Endothelial cell of umbilical vein (primary cell): ENCODE measurements around the gene EEF1AKMT1. TPM values are rescaled to one million over a fixed set of nuclear protein-coding genes. Genes with fewer than 3 reads are reported as not detected.

ENCODE experiments used
- BruUV-seq: library from RNA; stranded (reverse); fragments of 400-500 nt; replicated peaks from 2 replicates; lab custom pipeline; 2021; lab: Mats Ljungman, UMichigan
- CTCF ChIA-PET: fragments of 300-600, 350-600 bp; sonication (Branson Sonifier 250); formaldehyde crosslinking; loops from one replicate; lab custom pipeline; 2021; ENCODE audit warnings: antibody characterized with exemption, inconsistent platforms; lab: Charles Lee
- POLR2A ChIA-PET: fragments of 300-600, 350-600 bp; sonication (Branson Sonifier 250); formaldehyde crosslinking; loops from one replicate; lab custom pipeline; 2021; ENCODE audit warnings: antibody characterized with exemption, inconsistent platforms; lab: Charles Lee
- DNase-seq: peaks from one replicate; pipeline ENCODE4 v3.0.0-alpha.2; 2011; ENCODE audit warnings: low read depth, low spot score
- FAIRE-seq: peaks from 2 replicates; lab custom pipeline; 2011; peaks lifted over from hg19 to GRCh38; lab: Jason Lieb, UNC
- H2AFZ ChIP-seq: 2 replicates; pipeline ENCODE4 v1.6.0; 2012; ENCODE audit warnings: low read depth, low read length, control low read depth, inconsistent platforms
- H3K27ac ChIP-seq: 2 replicates; pipeline ENCODE4 v1.5.1; 2011; ENCODE audit warnings: low read depth, mild to moderate bottlenecking, control low read depth, low read length, moderate library complexity; ENCODE audit not compliant: insufficient read depth
- H3K27me3 ChIP-seq, 2 experiments: 2 replicates each; pipeline versions ENCODE4 v1.6.0 to v1.6.1; 2011; ENCODE audit warnings: low read length in 2 of 2, mixed read lengths in 1 of 2; ENCODE audit not compliant: control insufficient read depth in 2 of 2, insufficient read depth in 2 of 2
- H3K36me3 ChIP-seq, 2 experiments: 2 replicates in 1 of 2; 3 replicates in 1 of 2; pipeline ENCODE4 v1.5.1; 2011; ENCODE audit warnings: low read length in 2 of 2, mild to moderate bottlenecking in 1 of 2, moderate library complexity in 1 of 2; ENCODE audit not compliant: control insufficient read depth in 2 of 2, insufficient read depth in 2 of 2; ENCODE audit errors: extremely low read depth in 1 of 2
- H3K4me1 ChIP-seq: 3 replicates; pipeline ENCODE4 v1.5.1; 2011; ENCODE audit warnings: mild to moderate bottlenecking, low read length; ENCODE audit not compliant: control insufficient read depth, insufficient read depth; ENCODE audit errors: extremely low read depth
- H3K4me2 ChIP-seq: 2 replicates; pipeline ENCODE4 v1.6.1; 2011; ENCODE audit warnings: low read length, control low read depth, mixed read lengths; ENCODE audit not compliant: insufficient read depth
- H3K4me3 ChIP-seq, 3 experiments: fragments of 200-600 bp in 1 of 3; sonication (generic), shearing (Covaris generic) in 1 of 3; replicated peaks in 1 of 3; 2 replicates each; pipeline ENCODE4 v1.5.1; 2011 to 2016; ENCODE audit warnings: control low read depth in 3 of 3, low read length in 3 of 3, mild to moderate bottlenecking in 2 of 3, inconsistent platforms in 1 of 3, low read depth in 1 of 3, moderate library complexity in 1 of 3; ENCODE audit not compliant: insufficient read depth in 1 of 3
- H3K79me2 ChIP-seq: 2 replicates; pipeline ENCODE4 v1.6.0; 2012; ENCODE audit warnings: low read length, inconsistent platforms; ENCODE audit not compliant: control insufficient read depth, insufficient read depth
- H3K9ac ChIP-seq: replicated peaks from 2 replicates; pipeline ENCODE3; 2011; ENCODE audit warnings: low read length, control low read depth; ENCODE audit not compliant: insufficient read depth; ENCODE audit errors: extremely low read depth
- H3K9me1 ChIP-seq: replicated peaks from 3 replicates; pipeline ENCODE4 v1.6.0; 2011; ENCODE audit warnings: mild to moderate bottlenecking, low read length; ENCODE audit not compliant: control insufficient read depth, insufficient read depth; ENCODE audit errors: extremely low read depth
- H3K9me3 ChIP-seq: replicated peaks from 2 replicates; pipeline ENCODE4 v1.5.1; 2012; ENCODE audit warnings: low read length, inconsistent platforms; ENCODE audit not compliant: control insufficient read depth, insufficient read depth
- H4K20me1 ChIP-seq: replicated peaks from 2 replicates; pipeline ENCODE3; 2011; ENCODE audit warnings: mild to moderate bottlenecking, low read length; ENCODE audit not compliant: control insufficient read depth, insufficient read depth; ENCODE audit errors: extremely low read depth
- CTCF ChIP-seq, 2 donors: IDR thresholded peaks; 1 replicate in 1 of 2; 2 replicates in 1 of 2; pipeline ENCODE4 v1.5.1; 2011; ENCODE audit warnings: low read length in 2 of 2, mild to moderate bottlenecking in 2 of 2, moderate library complexity in 2 of 2, control low read depth in 1 of 2, inconsistent platforms in 1 of 2, low read depth in 1 of 2; ENCODE audit not compliant: insufficient read depth in 1 of 2; ENCODE audit errors: extremely low read depth in 1 of 2
- EZH2 ChIP-seq: IDR thresholded peaks from 2 replicates; pipeline ENCODE4 v1.6.1; 2012; ENCODE audit warnings: borderline replicate concordance, low read depth, mild to moderate bottlenecking, moderate library complexity, low read length, inconsistent platforms; ENCODE audit not compliant: severe bottlenecking
- FOS ChIP-seq: IDR thresholded peaks from 2 replicates; pipeline ENCODE4 v1.6.1; 2011; ENCODE audit warnings: mild to moderate bottlenecking, low read length, moderate library complexity, borderline replicate concordance; ENCODE audit not compliant: insufficient read depth
- GATA2 ChIP-seq: IDR thresholded peaks from 2 replicates; pipeline ENCODE4 v1.7.0; 2011; ENCODE audit warnings: low read depth, mild to moderate bottlenecking, moderate library complexity, mixed read lengths, low read length; ENCODE audit not compliant: insufficient read length, insufficient read depth
- JUN ChIP-seq: IDR thresholded peaks from 2 replicates; pipeline ENCODE4 v1.6.1; 2011; ENCODE audit warnings: borderline replicate concordance, low read depth; ENCODE audit not compliant: insufficient read length, insufficient read depth
- MAX ChIP-seq: IDR thresholded peaks from 2 replicates; pipeline ENCODE4 v1.6.1; 2011; ENCODE audit not compliant: insufficient read depth, insufficient read length
- MYC ChIP-seq: IDR thresholded peaks from one replicate; pipeline ENCODE4 v1.6.1; 2011; ENCODE audit warnings: mild to moderate bottlenecking, low read depth, low read length
- POLR2A ChIP-seq: IDR thresholded peaks from 2 replicates; pipeline ENCODE4 v1.6.1; 2012; ENCODE audit warnings: low read depth, mild to moderate bottlenecking, control low read depth, low read length
- POLR2AphosphoS5 ChIP-seq: IDR thresholded peaks from 2 replicates; pipeline ENCODE4 v1.6.1; 2012; ENCODE audit warnings: low read depth, mild to moderate bottlenecking, control low read depth, low read length, moderate library complexity; ENCODE audit not compliant: insufficient read depth
- dilution Hi-C: fragments of 300-500 bp; cut with MboI; formaldehyde crosslinking; loops from one replicate; pipeline ENCODE4 v1.15.0; 2019; ENCODE audit warnings: low sequenced_read_pairs; ENCODE audit not compliant: extremely low pct_ligation_motif_present
- intact Hi-C: fragments of 100-400 bp; cut with micrococcal nuclease; formaldehyde crosslinking; loops from one replicate; pipeline ENCODE4 v1.10.0; 2022
- polyA plus RNA-seq, 4 experiments: library from polyadenylated mRNA; depleted of rRNA in 3 of 4; stranded (reverse) in 3 of 4; unstranded in 1 of 4; fragments of >200 nt; gene quantifications; 2 replicates each; pipeline versions ENCODE4 v1.2.1 to v1.2.3, GENCODE V29; 2011 to 2012; ENCODE audit warnings: missing spikeins in 1 of 4
- total RNA-seq: library from RNA; stranded (reverse); gene quantifications from 2 replicates; pipeline ENCODE4 v1.2.3, GENCODE V29; 2021

The EEF1AKMT1 gene
- total and polyA plus RNA-seq, 2 donors (not counting 3 experiments of a cell fraction or from before 2014, with no cell fraction given) = 9.0 to 11.1 TPM

- no peak for DNase-seq
- H3K9ac ChIP-seq = no peak overlapping the region
- no peak overlapping the region for H3K4me3 ChIP-seq
- H3K27me3 ChIP-seq = no peaks in the 10 kb centered on the region
- no peak overlapping the region for H3K4me2 ChIP-seq
- CTCF ChIA-PET = no interaction called here
- no peaks in the 10 kb centered on the region for H3K36me3 ChIP-seq
- no TSS peak for BruUV-seq
- TF ChIP-seq EZH2 (no peak), MAX (no peak), POLR2A (no peak), POLR2AphosphoS5 (no peak), FOS (no peak), GATA2 (no peak), CTCF (IDR thresholded peaks at IDR 0.05; ENCODE audit: extremely low read depth in 1 of 2, insufficient read depth in 1 of 2, low read depth in 1 of 2, low read length in 2 of 2) (no peak), JUN (no peak), MYC (no peak)
- no peaks in the 10 kb centered on the region for H4K20me1 ChIP-seq
- H3K79me2 ChIP-seq = no peaks in the 10 kb centered on the region
- H3K9me1 ChIP-seq = no peaks in the 10 kb centered on the region
- peaks cover 16% of the 10 kb centered on the region for H3K4me1 ChIP-seq
- H3K9me3 ChIP-seq = no peaks in the 10 kb centered on the region
- H3K27ac ChIP-seq = no peak overlapping the region
- dilution Hi-C loops (no loop called here), intact Hi-C loops (no loop called here)
- H2AFZ ChIP-seq = no peak overlapping the region
- POLR2A ChIA-PET = no interaction called here
- no peak for FAIRE-seq
Observed at GRCh38 chr13:20719783-20720182, 54.0 kb downstream of the EEF1AKMT1 start.
